KMS-11 (cell line): ENCODE results near the gene RHOU.

Experiments
- H2AFZ ChIP-seq: fragments of 200-600 bp; sonication (generic); 2 replicates; pipeline ENCODE4 v1.6.1; 2016; ENCODE audit warnings: antibody characterized with exemption, mixed run types, low read depth
- H3K27ac ChIP-seq: fragments of 200-600 bp; sonication (generic); 2 replicates; pipeline ENCODE4 v1.6.1; 2016; ENCODE audit warnings: mild to moderate bottlenecking, mixed run types
- H3K27me3 ChIP-seq: fragments of 200-600 bp; sonication (generic); 2 replicates; pipeline ENCODE4 v1.6.1; 2017; ENCODE audit warnings: mild to moderate bottlenecking, low read depth, mixed run types, moderate library complexity; ENCODE audit not compliant: insufficient read depth
- H3K36me3 ChIP-seq: fragments of 200-600 bp; sonication (generic); 2 replicates; pipeline ENCODE4 v1.6.1; 2017; ENCODE audit warnings: mild to moderate bottlenecking, mixed run types; ENCODE audit not compliant: insufficient read depth
- H3K4me1 ChIP-seq: fragments of 200-600 bp; sonication (generic); 2 replicates; pipeline ENCODE4 v1.6.1; 2016; ENCODE audit warnings: mild to moderate bottlenecking, low read depth, mixed run types; ENCODE audit not compliant: poor library complexity, severe bottlenecking
- H3K4me2 ChIP-seq: fragments of 200-600 bp; sonication (generic); 2 replicates; pipeline ENCODE4 v1.7.0; 2016; ENCODE audit warnings: mild to moderate bottlenecking, mixed run types
- H3K4me3 ChIP-seq: fragments of 200-600 bp; sonication (generic); IDR thresholded peaks from 2 replicates; pipeline ENCODE4 v1.6.1; 2017; ENCODE audit warnings: low read depth, low read length, mixed read lengths; ENCODE audit not compliant: insufficient read depth
- H3K79me2 ChIP-seq: fragments of 200-600 bp; sonication (generic); 2 replicates; pipeline ENCODE4 v1.6.1; 2016; ENCODE audit warnings: low read depth, mixed run types; ENCODE audit not compliant: insufficient read depth
- H3K9ac ChIP-seq: fragments of 200-600 bp; sonication (generic); 2 replicates; pipeline ENCODE4 v1.6.1; 2016; ENCODE audit warnings: mild to moderate bottlenecking, mixed run types
- H4K20me1 ChIP-seq: fragments of 200-600 bp; sonication (generic); 2 replicates; pipeline ENCODE4 v1.6.1; 2016; ENCODE audit warnings: mild to moderate bottlenecking, mixed run types; ENCODE audit not compliant: insufficient read depth
- CTCF ChIP-seq: fragments of 200-600 bp; sonication (generic); conservative IDR thresholded peaks from 2 replicates; pipeline ENCODE4 v1.6.1; 2017; ENCODE audit warnings: low read depth, mild to moderate bottlenecking, antibody characterized with exemption, low read length, moderate library complexity, mixed read lengths

The RHOU gene

GRCh38 chr1:228765168-228765946 is 30.1 kb downstream of the RHOU start:
- Histone ChIP-seq H3K27me3 (no peaks in the 10 kb centered on the region), H3K4me2 (no peak overlapping the region), H2AFZ (no peak overlapping the region)

GRCh38 chr1:228766788-228767187 is 31.5 kb downstream of the RHOU start:
- H4K20me1 ChIP-seq, result no peaks in the 10 kb centered on the region
- no peak overlapping the region for H3K27ac ChIP-seq
- no peak overlapping the region for H2AFZ ChIP-seq
- no peaks in the 10 kb centered on the region for H3K36me3 ChIP-seq
- H3K9ac ChIP-seq, result no peak overlapping the region
- H3K79me2 ChIP-seq, result no peaks in the 10 kb centered on the region
- no peak for TF ChIP-seq CTCF
- no peaks in the 10 kb centered on the region for H3K27me3 ChIP-seq
- H3K4me2 ChIP-seq, result no peak overlapping the region
- no peak overlapping the region for H3K4me3 ChIP-seq
- no peaks in the 10 kb centered on the region for H3K4me1 ChIP-seq

More at GRCh38 chr1:228765168-228765946, 30.1 kb downstream of the RHOU start:
- no peak for TF ChIP-seq CTCF
- Histone ChIP-seq H4K20me1 (no peaks in the 10 kb centered on the region), H3K36me3 (no peaks in the 10 kb centered on the region), H3K79me2 (no peaks in the 10 kb centered on the region), H3K9ac (no peak overlapping the region), H3K4me3 (no peak overlapping the region), H3K4me1 (no peaks in the 10 kb centered on the region), H3K27ac (no peak overlapping the region)

- Histone ChIP-seq H2AFZ (no peak overlapping the region), H3K27ac (no peak overlapping the region), H3K4me2 (no peak overlapping the region)
Observed at GRCh38 chr1:228767636-228768354, 32.5 kb downstream of the RHOU start.

DNA sequence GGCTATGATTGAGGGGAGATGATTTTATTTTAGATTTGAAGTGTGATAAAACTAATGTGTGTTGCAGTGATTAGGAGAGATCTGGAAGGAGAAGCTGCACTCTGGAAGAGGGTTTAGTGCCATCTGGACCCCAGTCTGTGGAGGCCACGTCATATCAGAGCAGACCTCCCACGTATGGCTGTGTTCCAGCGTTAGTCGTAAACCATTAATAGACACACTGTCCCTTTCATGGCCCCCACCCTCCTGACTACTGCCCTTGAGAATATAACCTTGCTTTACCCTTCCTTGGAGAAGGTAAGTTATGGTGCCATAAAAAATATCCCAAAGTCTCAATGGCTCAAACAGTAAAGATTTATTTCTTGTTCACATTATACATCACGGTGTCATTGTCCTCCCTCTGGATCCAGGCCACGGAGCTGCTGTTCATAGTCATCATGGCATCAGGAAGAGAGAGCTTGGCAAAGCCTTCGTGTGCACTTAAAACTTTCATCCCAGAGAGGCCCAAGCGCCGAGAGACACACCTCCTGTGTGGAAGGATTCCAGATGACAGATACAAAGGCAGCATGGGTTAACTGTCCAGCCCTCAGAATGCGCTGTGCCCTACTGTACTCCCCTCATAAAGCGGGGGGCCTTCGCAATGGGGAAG is 33.2 kb downstream of the RHOU start:
- H3K4me3 ChIP-seq, result no peak overlapping the region
- H3K27me3 ChIP-seq, result no peaks in the 10 kb centered on the region
- no peak overlapping the region for H3K27ac ChIP-seq
- H2AFZ ChIP-seq, result no peak overlapping the region
- H4K20me1 ChIP-seq, result no peaks in the 10 kb centered on the region
- no peak for TF ChIP-seq CTCF
- H3K36me3 ChIP-seq, result no peaks in the 10 kb centered on the region
- no peak overlapping the region for H3K9ac ChIP-seq
- no peak overlapping the region for H3K4me2 ChIP-seq
- H3K79me2 ChIP-seq, result no peaks in the 10 kb centered on the region
- H3K4me1 ChIP-seq, result no peaks in the 10 kb centered on the region

More at GRCh38 chr1:228767636-228768354, 32.5 kb downstream of the RHOU start:
- Histone ChIP-seq H3K4me1 (no peaks in the 10 kb centered on the region), H3K4me3 (no peak overlapping the region), H3K36me3 (no peaks in the 10 kb centered on the region), H3K27me3 (no peaks in the 10 kb centered on the region), H4K20me1 (no peaks in the 10 kb centered on the region), H3K9ac (no peak overlapping the region), H3K79me2 (no peaks in the 10 kb centered on the region)
- TF ChIP-seq CTCF, result no peak
